ENCODE data around the gene MRPS11.
"Not testable (repeated sequence)": the region's sequence is repeated elsewhere in the genome, so short reads cannot be mapped to it uniquely, and the experiment has no call there.

MRPS11 gene

DNA sequence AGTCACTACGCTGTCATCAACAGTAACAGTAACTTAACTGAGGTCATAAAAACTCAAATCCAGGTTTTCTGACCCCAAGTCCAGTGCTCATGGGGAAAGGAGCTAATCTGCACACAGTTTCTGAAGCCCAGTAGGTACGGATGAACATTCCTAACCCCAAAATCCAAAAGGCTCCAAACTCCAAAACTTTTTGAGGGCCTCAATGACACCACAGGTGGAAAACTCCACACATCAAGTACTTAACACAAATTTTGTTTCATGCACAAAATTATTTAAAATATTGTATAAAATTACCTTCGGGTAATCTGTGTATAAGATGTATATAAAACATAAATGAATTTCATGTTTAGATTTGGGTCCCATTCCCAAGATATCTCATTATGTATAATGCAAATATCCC lies 10.8 kb upstream of the MRPS11 start:
- DNase-seq: no peak

DNA sequence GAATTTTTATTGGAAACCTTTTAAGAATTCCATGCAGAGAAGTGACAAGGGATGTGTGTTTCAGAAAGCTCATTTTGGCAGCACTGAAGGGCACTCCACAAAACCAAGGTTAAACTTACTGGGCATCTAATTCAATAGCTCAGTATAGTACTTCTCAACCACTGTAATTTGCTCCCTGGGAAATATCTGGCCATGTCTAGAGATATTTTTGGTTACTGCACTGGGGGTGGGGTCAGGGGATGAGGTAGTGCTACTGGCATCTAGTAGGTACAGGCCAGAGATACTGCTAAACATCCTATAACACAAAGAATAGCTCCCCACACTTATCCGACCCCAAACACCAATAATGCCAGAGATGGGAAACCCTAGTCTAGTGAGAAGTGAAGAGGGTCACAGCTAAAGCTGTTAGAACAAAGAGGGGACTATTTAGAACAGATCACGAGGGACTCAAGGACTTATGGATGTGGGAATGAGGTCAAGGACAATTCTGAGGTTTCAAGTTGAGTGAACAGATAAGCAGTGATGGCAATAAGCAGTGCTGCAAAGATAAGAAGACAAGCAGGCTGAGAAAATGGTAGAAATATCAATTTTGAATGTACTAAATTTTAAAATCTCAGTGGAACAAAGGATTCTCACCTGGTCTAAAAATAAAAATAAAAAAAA lies 3.5 kb upstream of the MRPS11 start:
- DNase-seq: no peak

DNA sequence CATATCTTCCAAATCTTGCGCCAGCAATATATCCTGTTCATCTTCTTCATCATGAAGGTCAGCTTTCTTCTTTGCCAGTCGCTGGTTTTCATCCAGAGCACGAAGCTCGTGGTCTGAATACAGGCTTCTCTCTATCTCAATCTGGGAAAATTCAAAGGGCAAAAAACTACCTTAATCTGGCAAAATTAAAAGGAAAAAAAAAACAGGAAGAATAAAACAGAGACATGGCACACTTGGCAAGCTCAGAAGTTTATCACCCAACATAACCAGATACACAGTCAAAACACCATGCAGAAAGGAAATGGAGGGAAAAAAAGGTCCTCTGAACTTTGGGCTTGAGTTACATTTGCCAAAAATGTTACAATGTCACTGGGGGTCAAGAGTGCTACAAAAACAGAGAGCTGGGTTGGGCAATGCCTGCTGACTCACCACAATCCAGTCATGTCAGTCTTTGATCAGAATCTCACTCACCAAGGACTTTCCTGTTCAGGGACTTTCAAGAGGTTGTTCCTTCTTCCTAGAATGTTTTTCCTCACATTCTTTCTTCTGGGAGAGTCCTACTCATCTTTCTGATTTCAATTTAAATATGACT lies 1.8 kb upstream of the MRPS11 start:
- DNase-seq: no peak

DNA sequence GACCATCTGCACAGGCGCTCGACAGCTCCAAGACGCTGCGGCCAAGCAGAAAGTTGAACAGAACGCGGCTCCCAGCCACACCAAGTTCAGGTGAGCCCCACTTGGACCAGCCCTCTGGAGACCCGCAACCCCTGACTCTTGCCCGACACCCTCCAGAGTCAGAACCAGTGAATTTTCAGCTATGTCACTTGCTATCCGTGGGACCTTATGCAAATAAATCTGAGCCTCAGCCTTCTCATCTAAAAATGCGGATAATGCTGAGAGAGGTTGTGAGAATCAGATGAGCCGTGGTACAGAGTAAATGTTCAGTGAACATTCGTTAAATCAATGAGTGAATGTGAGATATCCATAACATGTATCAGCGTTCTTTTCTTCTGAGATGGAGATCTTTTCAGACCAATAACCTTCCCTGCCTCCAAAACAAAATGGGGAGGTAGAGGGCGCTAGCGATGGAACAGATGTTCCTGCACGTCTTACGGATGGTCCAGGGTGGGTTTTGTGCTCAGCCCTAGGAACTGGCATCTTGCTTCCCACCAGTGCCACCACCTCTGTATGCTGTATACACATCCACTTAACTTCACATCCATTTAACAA lies 524 bp downstream of the MRPS11 start:
- DNase-seq: no peak

DNA sequence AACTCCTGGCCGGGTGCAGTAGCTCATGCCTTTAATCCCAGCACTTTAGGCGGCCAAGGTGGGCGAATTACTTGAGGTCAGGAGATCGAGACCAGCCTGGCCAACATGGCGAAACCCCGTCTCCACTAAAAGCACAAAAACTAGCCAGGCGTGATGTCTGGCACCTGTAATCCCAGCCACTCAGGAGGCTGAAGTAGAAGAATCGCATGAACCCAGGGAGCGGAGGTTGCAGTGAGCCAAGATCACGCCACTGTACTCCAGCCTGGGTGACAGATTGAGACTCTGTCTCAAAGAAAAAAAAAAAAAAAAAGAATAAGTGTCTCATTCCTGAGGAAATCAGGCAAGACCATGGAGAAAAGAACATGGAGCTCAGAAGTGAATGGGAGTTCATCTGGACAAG lies 1.2 kb downstream of the MRPS11 start:
- DNase-seq: not testable (repeated sequence)

- no peak for DNase-seq
These were observed 1.8 kb downstream of the MRPS11 start for GRCh38 chr15:88469321-88469720.

- no peak for DNase-seq
These were observed 3.3 kb downstream of the MRPS11 start for GRCh38 chr15:88470625-88471372.

DNA sequence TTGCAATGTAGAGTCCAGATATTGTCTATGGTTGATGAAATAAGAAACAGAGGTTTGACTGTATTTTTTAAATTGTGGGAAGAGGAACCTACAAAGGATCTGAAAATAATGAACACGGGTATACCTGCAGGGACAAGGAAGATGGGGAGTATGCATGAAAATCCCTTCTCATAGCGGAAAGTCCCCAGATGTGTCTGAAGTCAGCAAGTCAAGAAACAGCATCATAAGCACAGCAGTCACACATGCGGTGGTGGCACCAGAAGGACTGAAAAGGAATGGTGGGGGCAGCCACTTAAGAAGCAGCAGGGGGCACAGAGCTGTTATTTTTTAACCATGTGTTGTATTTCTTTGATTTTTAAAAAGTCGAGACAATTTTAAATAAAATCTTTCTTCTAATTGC lies 4.7 kb downstream of the MRPS11 start:
- no peak for DNase-seq

DNA sequence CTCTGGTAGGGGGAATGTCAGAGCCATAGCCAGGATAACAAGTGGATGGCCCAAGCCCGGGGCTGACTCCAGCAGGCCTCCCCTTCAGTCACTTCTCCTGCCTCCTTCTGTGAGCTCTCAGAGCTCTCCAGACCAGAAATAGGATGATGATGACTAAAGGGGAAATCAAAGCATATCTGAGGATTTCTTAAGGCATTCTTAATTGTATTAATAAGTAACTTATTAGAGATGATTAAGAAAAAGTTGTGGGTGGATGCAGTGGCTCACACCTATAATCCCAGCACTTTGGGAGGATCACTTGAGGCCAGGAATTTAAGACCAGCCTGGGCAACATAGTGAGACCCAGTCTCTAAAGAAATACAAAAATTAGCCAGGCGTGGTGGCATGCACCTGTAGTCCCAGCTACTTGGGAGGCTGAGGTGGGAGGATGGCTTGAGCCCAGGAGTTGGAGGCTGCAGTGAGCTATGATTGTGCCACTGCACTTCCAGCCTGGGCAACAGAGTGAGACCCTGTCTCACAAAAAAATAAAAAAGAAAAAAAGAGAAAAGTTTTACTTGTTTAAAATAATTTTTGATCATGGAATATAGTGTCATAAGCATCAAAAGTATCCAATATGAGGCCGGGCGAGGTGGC lies 6.3 kb downstream of the MRPS11 start:
- not testable (repeated sequence) for DNase-seq

- DNase-seq: no peak
These were observed 9.1 kb downstream of the MRPS11 start for GRCh38 chr15:88476635-88477060.

DNA sequence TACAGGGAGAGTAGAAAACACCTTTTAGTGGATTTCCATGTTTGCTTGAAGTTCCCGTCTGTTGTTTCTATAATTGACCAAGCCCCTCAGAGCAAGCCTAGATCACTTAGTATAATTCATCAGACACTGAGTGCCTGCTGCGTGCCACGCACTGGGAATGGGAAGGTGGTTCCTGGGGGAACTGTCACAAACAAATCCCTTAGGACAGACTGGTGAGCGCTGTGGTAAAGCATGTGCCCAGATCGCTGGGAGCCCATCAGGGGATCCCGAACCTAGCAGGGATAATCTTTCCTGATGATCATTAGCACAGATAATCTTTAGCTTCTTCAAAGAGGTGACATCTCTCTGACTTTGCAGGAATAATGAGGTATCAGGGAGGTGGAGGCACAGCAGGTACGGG lies 9.6 kb downstream of the MRPS11 start:
- no peak for DNase-seq

- DNase-seq: no peak
These were observed 10.4 kb downstream of the MRPS11 start for GRCh38 chr15:88477904-88478303.

DNA sequence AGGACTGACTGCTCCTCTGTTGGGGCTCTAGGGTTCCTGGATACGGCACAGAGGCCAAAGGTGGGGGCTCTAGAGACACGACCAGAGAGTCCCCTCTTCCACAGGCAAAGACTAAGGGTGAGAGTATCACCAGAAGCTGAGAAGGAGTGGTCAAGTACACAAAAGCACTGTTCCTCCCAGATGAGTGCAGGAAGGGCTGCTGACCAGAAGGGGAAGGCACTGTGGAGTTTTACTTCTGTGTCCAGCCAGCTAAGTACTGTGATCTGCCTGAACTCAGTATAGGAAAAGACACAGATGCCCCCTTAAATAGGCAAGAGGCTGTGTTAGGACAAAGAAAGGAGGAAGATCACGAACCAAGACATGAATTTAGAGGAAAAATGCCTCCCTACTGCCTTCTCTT lies 11.7 kb downstream of the MRPS11 start:
- no peak for DNase-seq

DNA sequence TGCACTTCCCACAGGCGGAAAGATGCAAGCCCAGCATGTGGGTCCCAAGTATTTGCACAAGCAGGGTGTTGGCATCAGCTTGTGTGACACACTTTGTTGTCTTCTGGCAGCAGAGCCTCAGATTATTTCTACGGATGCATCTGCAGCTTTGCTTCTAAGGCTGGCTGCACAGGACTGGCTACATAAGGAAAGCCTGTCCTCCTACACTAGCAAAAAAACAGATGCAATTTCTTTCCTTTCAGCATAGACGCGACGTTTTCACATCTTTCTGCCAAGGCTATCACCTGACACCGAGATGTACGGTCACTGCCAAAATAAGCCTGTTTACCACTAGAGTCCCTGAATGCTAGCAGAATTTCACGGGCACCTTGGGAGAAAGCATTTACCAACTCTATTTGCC lies 13.5 kb downstream of the MRPS11 start:
- DNase-seq: no peak

DNA sequence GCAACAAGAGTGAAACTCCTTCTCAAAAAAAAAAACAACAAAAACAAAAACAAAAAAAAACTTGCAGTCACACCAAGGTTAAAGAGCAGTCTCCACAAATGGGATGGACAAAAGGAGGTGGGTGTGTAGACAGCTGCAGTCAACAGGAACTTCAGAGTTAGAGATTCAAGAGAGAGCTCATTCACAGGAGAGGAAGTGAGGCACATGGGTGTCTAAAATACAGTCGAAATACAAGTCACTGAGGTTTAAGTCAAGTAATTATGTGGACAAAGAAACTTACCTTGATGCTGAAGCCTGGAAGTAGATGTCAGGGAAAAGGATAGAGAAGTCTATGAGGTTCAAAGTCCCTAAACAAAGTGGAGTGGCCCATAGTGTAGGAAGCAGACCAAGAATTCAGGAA lies 14.8 kb downstream of the MRPS11 start:
- DNase-seq: no peak

DNA sequence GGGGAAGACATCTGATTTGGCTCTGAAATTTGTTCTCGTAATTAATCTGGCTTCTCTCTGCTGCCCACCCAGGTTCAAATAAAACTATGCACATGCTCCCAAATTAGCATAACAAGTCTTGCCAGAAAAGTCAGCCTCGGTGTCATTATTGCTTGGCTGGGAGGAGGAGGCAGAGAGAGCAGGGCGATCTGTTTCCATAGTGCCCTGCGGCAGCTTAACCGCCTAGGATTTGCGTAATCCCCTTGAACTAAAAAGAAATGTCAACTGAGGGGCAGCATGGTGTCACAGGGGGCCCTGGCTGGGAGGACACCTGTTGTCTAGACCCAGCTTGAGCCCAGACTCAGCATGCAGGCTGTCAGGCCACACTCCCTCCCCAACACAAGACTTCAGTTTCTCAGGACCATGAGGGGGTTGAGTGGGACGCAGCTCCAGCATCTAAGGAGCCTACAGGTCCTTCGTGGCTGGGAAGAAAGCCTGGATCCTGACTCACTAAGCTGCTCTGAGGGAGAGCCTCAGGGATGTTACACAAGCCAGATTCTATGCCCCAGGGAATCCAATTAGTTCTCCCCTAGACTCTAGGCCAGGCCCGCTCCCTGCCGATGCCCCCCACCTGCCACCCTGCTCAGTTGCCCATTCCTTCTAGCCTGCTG lies 17.3 kb downstream of the MRPS11 start:
- no peak for DNase-seq

DNA sequence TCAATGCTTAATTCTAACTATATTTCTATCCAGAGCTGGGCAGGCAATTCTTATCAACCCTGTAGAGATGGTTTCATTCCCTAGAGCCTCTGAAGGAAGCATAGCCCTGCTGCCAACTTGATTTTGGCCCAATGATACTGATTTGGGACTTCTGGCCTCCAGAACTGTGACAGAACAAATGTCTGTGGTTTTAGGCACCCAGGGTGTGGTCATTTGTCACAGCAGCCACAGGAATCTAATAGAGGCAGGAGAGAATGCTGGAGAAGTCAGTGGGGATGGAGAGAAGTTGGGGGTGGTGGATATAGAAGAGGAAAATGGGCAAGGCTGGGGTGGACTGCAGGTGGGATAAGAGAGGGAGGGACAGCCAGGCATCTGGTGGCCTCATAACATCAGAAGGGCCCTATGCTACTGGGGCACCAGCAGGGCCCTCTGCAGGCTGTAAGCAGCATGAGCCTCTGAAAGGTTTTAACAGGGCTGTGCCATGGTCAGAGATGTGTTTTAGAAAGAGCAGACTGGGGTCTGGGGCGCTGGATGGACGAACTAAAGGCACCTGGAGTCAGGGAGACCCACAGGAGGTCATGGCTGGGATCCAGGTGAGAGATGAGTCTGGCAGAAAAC lies 19.8 kb downstream of the MRPS11 start:
- no peak for DNase-seq

DNA sequence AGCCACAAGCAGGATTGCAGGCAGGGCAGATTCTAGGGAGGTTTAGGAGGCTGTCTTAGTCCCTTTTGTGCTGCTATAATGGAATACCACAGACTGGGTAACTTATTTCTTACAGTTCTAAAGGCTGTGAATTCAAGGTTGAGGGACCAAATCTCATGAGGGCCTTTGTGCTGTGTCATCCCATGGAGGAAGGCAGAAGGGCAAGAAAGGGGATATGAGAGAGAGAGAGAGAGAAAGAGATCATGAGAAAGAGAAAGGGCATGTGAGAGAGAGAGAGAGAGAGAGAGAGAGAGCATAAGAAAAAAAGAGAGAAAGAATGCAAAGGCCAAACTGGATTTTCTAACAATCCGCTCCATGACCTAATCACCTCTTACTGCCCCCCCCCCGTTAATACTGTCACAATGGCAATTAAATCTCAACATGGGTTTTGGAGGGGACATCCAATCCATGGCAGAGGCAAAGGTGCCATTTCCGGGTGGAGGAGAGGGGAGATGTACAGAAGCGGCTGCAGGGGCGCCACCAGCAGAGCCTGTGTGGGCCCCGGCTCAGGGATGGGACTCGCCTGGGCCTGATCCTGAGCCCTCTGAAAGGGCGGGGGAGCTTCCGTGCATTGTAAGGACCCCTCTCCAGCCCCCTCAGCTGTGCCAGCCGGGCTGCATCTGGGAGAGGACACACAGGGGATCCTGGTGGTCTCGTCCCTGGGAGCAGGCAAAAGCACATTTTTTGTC lies 20.5 kb downstream of the MRPS11 start:
- no peak for DNase-seq

DNA sequence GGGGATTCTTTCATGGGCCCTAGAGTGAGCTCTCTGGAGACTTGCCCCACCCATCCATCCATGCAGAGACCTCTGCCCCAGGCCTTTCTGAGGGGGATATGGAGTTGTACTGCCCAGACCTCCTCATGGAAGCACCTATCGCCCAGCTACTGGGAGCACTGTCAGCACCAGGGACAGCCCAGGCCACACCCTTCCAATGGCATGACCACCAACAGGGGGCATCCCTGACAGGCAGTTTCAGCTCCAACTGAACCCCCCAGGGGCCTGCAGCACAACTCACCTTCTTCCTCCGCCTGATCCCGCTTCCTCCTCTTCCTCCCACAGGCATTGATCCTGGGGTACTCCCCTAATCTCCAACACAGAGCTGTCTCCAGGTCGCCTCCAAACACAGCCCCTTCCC lies 21.8 kb downstream of the MRPS11 start:
- DNase-seq: no peak

GRCh38 chr15:88490036-88490435 lies 22.5 kb downstream of the MRPS11 start:
- DNase-seq: no peak

DNA sequence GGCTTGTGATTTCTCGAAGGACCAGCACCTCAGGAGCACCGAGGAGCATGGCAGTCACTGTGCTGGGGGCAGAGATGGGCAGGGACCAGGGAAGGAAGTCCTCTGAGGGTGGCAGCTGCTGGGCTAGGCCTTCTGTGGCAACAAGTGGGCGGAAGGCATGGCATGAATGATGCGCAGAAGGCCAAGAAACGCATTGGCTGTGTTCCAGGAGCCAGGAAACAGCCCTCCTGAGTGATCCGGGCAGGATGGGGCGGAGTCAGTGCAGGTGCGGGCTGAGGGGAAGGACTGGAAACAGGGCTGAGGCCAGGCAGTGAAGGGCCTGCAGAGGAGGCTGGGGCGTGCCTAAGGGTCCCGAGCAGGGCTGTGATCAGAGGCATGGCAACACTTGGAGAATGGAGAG lies 23.6 kb downstream of the MRPS11 start:
- DNase-seq: no peak

DNA sequence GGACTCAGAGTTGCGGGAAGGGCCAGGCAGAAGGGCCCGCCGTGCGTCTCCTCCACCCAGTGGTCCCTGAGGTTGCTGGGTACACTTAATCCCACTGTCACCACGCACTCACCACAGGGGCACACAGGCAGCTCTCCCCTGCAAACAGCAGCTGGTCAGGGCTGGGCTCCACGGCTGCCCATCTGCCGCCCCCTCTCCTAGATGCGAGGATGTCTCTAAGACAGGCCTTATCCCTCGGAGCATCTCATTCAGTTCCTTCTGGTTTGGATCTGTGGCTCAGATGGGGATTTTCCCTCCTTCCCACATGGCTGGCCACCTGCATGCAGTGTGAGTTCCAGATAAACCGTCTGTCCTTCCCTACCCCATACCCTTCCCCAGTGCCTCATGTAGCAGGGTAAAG lies 26.3 kb downstream of the MRPS11 start:
- no peak for DNase-seq

Measured in central memory CD4-positive, alpha-beta T cell (primary cell).